ENCODE results near the gene TOR1AIP1.

DNA sequence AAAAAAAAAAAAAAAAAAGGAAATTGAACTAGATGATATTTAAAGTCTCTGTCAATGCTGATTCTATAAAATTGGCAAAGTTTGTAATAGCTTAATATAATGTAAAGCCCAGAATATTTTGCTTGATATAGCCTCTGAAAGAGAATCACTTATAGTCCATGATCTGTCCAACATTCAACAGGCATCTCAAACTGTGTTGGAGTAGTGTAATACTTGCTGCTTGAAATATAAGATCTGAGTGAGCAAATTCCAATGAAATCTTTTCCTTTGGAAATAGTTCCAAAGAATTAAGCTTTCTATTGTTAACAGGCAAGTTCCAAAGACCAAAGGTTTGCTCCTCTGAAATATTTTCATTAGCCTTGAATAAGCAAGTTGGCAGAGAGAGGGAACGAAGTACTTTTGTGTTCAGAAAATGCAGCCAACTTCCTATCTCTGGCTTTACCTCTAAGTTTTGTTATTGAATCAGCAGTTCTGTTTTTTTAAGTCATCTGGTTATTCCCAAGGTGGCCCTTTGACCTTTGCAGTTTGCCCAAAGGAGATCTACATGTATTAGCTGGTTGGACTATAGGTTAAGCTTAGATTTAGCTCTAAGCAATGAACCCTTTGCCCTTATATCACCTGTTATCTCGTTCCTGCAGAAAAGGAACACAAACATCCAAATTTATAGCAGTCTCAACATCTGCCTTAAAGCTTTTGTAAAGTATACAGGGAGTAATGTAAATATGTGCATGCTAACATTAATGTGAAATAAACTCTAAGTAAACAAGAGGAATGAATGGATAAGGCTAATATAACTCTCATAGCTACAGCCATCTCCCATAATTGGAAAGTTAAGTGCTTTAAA is 48.1 kb downstream of the TOR1AIP1 start:
- TF ChIP-seq, protein P1, sequence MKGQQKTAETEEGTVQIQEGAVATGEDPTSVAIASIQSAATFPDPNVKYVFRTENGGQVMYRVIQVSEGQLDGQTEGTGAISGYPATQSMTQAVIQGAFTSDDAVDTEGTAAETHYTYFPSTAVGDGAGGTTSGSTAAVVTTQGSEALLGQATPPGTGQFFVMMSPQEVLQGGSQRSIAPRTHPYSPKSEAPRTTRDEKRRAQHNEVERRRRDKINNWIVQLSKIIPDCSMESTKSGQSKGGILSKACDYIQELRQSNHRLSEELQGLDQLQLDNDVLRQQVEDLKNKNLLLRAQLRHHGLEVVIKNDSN (CRISPR knock-in tag; IDR thresholded peaks at IDR 0.05), result no peak
- TF ChIP-seq NR2C2 (CRISPR knock-in tag; IDR thresholded peaks at IDR 0.05) (no peak), NR3C1 (CRISPR knock-in tag; conservative IDR thresholded peaks at IDR 0.05; ENCODE audit: low read depth) (no peak), SP1 (CRISPR knock-in tag; conservative IDR thresholded peaks at IDR 0.05) (no peak), ZNF317 (CRISPR knock-in tag; IDR thresholded peaks at IDR 0.05; ENCODE audit: borderline replicate concordance, low read depth) (no peak), IRF2 (CRISPR knock-in tag; IDR thresholded peaks at IDR 0.05; ENCODE audit: borderline replicate concordance, low read depth) (no peak)
- TF ChIP-seq, protein P2, sequence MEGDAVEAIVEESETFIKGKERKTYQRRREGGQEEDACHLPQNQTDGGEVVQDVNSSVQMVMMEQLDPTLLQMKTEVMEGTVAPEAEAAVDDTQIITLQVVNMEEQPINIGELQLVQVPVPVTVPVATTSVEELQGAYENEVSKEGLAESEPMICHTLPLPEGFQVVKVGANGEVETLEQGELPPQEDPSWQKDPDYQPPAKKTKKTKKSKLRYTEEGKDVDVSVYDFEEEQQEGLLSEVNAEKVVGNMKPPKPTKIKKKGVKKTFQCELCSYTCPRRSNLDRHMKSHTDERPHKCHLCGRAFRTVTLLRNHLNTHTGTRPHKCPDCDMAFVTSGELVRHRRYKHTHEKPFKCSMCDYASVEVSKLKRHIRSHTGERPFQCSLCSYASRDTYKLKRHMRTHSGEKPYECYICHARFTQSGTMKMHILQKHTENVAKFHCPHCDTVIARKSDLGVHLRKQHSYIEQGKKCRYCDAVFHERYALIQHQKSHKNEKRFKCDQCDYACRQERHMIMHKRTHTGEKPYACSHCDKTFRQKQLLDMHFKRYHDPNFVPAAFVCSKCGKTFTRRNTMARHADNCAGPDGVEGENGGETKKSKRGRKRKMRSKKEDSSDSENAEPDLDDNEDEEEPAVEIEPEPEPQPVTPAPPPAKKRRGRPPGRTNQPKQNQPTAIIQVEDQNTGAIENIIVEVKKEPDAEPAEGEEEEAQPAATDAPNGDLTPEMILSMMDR (IDR thresholded peaks at IDR 0.05), result no peak
- TF ChIP-seq, protein P3, sequence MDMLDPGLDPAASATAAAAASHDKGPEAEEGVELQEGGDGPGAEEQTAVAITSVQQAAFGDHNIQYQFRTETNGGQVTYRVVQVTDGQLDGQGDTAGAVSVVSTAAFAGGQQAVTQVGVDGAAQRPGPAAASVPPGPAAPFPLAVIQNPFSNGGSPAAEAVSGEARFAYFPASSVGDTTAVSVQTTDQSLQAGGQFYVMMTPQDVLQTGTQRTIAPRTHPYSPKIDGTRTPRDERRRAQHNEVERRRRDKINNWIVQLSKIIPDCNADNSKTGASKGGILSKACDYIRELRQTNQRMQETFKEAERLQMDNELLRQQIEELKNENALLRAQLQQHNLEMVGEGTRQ (CRISPR knock-in tag; IDR thresholded peaks at IDR 0.05), result no peak
- TF ChIP-seq, protein P4, sequence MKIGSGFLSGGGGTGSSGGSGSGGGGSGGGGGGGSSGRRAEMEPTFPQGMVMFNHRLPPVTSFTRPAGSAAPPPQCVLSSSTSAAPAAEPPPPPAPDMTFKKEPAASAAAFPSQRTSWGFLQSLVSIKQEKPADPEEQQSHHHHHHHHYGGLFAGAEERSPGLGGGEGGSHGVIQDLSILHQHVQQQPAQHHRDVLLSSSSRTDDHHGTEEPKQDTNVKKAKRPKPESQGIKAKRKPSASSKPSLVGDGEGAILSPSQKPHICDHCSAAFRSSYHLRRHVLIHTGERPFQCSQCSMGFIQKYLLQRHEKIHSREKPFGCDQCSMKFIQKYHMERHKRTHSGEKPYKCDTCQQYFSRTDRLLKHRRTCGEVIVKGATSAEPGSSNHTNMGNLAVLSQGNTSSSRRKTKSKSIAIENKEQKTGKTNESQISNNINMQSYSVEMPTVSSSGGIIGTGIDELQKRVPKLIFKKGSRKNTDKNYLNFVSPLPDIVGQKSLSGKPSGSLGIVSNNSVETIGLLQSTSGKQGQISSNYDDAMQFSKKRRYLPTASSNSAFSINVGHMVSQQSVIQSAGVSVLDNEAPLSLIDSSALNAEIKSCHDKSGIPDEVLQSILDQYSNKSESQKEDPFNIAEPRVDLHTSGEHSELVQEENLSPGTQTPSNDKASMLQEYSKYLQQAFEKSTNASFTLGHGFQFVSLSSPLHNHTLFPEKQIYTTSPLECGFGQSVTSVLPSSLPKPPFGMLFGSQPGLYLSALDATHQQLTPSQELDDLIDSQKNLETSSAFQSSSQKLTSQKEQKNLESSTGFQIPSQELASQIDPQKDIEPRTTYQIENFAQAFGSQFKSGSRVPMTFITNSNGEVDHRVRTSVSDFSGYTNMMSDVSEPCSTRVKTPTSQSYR (CRISPR knock-in tag; IDR thresholded peaks at IDR 0.05), result no peak
- TF ChIP-seq, protein P5, sequence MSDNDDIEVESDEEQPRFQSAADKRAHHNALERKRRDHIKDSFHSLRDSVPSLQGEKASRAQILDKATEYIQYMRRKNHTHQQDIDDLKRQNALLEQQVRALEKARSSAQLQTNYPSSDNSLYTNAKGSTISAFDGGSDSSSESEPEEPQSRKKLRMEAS (CRISPR knock-in tag; IDR thresholded peaks at IDR 0.05), result no peak
- TF ChIP-seq, protein P6, sequence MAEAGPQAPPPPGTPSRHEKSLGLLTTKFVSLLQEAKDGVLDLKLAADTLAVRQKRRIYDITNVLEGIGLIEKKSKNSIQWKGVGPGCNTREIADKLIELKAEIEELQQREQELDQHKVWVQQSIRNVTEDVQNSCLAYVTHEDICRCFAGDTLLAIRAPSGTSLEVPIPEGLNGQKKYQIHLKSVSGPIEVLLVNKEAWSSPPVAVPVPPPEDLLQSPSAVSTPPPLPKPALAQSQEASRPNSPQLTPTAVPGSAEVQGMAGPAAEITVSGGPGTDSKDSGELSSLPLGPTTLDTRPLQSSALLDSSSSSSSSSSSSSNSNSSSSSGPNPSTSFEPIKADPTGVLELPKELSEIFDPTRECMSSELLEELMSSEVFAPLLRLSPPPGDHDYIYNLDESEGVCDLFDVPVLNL (CRISPR knock-in tag; IDR thresholded peaks at IDR 0.05; ENCODE audit: borderline replicate concordance, low read depth), result no peak

All from WTC11 (cell line).